ENCODE data around the gene POU4F2.

The POU4F2 gene, protein sequence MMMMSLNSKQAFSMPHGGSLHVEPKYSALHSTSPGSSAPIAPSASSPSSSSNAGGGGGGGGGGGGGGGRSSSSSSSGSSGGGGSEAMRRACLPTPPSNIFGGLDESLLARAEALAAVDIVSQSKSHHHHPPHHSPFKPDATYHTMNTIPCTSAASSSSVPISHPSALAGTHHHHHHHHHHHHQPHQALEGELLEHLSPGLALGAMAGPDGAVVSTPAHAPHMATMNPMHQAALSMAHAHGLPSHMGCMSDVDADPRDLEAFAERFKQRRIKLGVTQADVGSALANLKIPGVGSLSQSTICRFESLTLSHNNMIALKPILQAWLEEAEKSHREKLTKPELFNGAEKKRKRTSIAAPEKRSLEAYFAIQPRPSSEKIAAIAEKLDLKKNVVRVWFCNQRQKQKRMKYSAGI

DNA sequence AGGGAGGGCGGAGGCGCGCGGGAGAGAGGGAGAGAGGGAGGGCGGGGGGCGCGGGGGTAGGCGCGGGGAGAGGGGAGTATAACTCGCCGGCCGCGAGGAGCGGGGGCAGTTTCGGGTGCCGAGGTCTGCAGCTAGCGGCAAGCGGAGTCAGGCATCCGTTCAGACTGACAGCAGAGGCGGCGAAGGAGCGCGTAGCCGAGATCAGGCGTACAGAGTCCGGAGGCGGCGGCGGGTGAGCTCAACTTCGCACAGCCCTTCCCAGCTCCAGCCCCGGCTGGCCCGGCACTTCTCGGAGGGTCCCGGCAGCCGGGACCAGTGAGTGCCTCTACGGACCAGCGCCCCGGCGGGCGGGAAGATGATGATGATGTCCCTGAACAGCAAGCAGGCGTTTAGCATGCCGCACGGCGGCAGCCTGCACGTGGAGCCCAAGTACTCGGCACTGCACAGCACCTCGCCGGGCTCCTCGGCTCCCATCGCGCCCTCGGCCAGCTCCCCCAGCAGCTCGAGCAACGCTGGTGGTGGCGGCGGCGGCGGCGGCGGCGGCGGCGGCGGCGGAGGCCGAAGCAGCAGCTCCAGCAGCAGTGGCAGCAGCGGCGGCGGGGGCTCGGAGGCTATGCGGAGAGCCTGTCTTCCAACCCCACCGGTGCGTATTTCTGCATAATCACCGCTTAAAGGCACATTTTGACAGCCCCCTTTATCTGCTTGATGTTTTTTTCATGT lies at the start of gene POU4F2:
TSS of gene POU4F2 (plus strand) at position 108 of the 720 bp plus-strand sequence. CDS start at position 356, 248 bp downstream.
- Histone ChIP-seq H3K4me1 (no peaks in the 10 kb centered on the region), H3K4me2 (ENCODE audit: low read length) (peak within 1 kb of the TSS; percentile 56), H2AFZ (no peak within 1 kb of the TSS), H3K9me3 (ENCODE audit: control insufficient read depth, low read length) (no peaks in the 10 kb centered on the region), H3K9ac (no peak within 1 kb of the TSS), H3K27ac (no peak within 1 kb of the TSS), H3K36me3 (ENCODE audit: control insufficient read depth, insufficient read depth, low read length) (no peaks in the 10 kb centered on the region), H3K4me3 (ENCODE audit: low read depth, low read length) (no peak within 1 kb of the TSS), H3K79me2 (no peaks in the 10 kb centered on the region), H3K27me3 (ENCODE audit: control insufficient read depth, insufficient read depth, low read length) (peaks cover 4% of the 10 kb centered on the region)
- TF ChIP-seq, protein P1, sequence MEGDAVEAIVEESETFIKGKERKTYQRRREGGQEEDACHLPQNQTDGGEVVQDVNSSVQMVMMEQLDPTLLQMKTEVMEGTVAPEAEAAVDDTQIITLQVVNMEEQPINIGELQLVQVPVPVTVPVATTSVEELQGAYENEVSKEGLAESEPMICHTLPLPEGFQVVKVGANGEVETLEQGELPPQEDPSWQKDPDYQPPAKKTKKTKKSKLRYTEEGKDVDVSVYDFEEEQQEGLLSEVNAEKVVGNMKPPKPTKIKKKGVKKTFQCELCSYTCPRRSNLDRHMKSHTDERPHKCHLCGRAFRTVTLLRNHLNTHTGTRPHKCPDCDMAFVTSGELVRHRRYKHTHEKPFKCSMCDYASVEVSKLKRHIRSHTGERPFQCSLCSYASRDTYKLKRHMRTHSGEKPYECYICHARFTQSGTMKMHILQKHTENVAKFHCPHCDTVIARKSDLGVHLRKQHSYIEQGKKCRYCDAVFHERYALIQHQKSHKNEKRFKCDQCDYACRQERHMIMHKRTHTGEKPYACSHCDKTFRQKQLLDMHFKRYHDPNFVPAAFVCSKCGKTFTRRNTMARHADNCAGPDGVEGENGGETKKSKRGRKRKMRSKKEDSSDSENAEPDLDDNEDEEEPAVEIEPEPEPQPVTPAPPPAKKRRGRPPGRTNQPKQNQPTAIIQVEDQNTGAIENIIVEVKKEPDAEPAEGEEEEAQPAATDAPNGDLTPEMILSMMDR (IDR thresholded peaks at IDR 0.05) = no peak

DNA sequence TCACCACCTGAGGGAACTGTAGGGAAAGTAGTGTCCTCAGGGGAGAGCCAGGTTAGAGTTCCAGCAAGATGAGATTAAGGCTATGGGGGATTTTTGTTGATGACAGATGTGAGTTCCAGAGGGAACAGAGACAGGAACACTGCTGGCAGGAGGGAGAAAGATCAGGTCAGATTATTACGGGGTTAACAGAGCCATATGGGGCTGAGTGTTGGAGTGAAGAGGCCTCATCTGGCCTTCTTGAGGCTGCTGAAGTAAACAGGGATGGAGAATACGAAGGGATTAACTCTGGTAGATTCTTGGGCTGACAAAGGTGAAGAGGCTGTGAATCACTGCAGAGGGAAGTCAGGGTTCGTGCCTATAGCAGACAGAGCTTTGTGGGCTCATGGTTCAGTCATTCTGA lies 47.9 kb upstream of the POU4F2 start:
- H3K9me3 ChIP-seq (ENCODE audit: control insufficient read depth, low read length) = no peaks in the 10 kb centered on the region
- H2AFZ ChIP-seq = no peak overlapping the region
- no peak overlapping the region for H3K4me3 ChIP-seq (ENCODE audit: low read depth, low read length)
- TF ChIP-seq, protein P1 (IDR thresholded peaks at IDR 0.05) = no peak
- no peaks in the 10 kb centered on the region for H3K4me1 ChIP-seq
- no peaks in the 10 kb centered on the region for H3K36me3 ChIP-seq (ENCODE audit: control insufficient read depth, insufficient read depth, low read length)
- H3K9ac ChIP-seq = no peak overlapping the region
- H3K27ac ChIP-seq = no peak overlapping the region
- no peak overlapping the region for H3K4me2 ChIP-seq (ENCODE audit: low read length)
- H3K79me2 ChIP-seq = no peaks in the 10 kb centered on the region
- no peaks in the 10 kb centered on the region for H3K27me3 ChIP-seq (ENCODE audit: control insufficient read depth, insufficient read depth, low read length)

DNA sequence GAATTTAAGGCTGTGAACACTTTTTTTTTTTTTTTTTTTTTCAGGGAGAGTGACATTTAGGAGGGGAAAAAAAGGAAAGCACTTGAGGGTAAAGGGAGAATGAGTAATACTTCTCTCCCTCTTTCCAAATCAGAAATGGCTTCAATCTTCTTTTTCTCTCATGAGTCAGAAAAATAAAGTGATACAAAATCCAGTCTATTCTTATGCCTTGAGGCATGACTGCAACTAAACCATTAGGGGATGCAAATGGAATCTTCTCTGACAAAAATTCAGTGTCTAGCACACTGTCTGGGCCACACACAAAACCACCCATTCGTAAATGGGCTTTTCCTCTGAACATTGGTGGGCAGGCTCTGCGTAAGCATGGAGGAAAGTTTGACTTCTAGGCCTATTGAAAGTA lies 46.7 kb upstream of the POU4F2 start:
- no peaks in the 10 kb centered on the region for H3K27me3 ChIP-seq (ENCODE audit: control insufficient read depth, insufficient read depth, low read length)
- H3K36me3 ChIP-seq (ENCODE audit: control insufficient read depth, insufficient read depth, low read length) = no peaks in the 10 kb centered on the region
- H3K9ac ChIP-seq = no peak overlapping the region
- no peak overlapping the region for H3K4me3 ChIP-seq (ENCODE audit: low read depth, low read length)
- no peak overlapping the region for H2AFZ ChIP-seq
- H3K9me3 ChIP-seq (ENCODE audit: control insufficient read depth, low read length) = no peaks in the 10 kb centered on the region
- H3K4me1 ChIP-seq = no peaks in the 10 kb centered on the region
- no peaks in the 10 kb centered on the region for H3K79me2 ChIP-seq
- no peak overlapping the region for H3K27ac ChIP-seq
- no peak overlapping the region for H3K4me2 ChIP-seq (ENCODE audit: low read length)
- TF ChIP-seq, protein P1 (IDR thresholded peaks at IDR 0.05) = no peak

DNA sequence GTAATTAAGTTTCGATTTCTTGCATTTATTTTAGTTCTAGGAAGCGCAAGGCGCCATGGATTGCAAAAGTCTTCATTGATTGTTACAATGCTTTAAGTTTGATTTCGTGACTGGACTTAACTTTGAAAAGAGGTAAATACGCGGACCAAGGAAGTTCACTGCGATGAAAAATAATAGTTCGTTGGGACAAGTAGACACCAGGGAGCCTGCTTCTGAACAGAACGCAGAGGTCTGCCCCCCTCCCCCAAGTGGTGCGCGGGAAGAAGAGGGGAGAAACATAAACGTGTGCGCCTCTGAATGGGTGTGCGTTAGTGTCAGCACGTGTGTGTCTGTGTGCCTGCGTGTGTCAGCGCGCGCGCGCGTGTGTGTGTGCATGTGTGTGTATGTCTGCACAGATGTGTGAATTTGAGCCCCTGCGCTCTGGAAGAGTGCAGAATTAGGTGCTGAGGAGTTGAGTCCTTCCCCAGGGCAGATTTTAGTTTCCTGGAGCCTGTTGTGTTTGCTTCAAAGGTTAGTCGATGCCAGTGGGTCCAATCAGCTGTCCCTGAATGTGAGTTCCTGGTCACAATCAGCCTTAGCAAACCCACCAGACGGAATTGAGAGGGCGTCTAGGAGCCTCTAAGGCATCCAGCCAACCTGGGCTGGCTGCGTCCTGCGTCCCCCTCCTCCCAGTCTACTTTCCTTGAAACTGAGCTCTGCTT lies 5.8 kb upstream of the POU4F2 start:
- Histone ChIP-seq H3K36me3 (ENCODE audit: control insufficient read depth, insufficient read depth, low read length) (no peaks in the 10 kb centered on the region), H3K27me3 (ENCODE audit: control insufficient read depth, insufficient read depth, low read length) (no peaks in the 10 kb centered on the region), H3K4me3 (ENCODE audit: low read depth, low read length) (no peak overlapping the region), H3K79me2 (no peaks in the 10 kb centered on the region), H3K4me2 (ENCODE audit: low read length) (no peak overlapping the region), H3K27ac (no peak overlapping the region), H3K4me1 (no peaks in the 10 kb centered on the region), H3K9ac (no peak overlapping the region), H3K9me3 (ENCODE audit: control insufficient read depth, low read length) (no peaks in the 10 kb centered on the region), H2AFZ (no peak overlapping the region)
- TF ChIP-seq, protein P1 (IDR thresholded peaks at IDR 0.05) = no peak

All from parathyroid adenoma (tissue), 2 donors.